OCI-LY1 (cell line): ENCODE data around the gene SPECC1L.

Experiments used
- CTCF ChIP-seq: fragments of 200-600 bp; sonication (generic), shearing (Covaris generic); IDR thresholded peaks from 2 replicates; pipeline ENCODE4 v1.5.1; 2017; ENCODE audit warnings: mild to moderate bottlenecking, antibody characterized with exemption, low read length, moderate library complexity, mixed read lengths
- EZH2 ChIP-seq: fragments of 200-600 bp; sonication (generic), shearing (Covaris generic); IDR thresholded peaks from 2 replicates; pipeline ENCODE4 v1.8.0; 2017; ENCODE audit warnings: borderline replicate concordance, mixed run types, mild to moderate bottlenecking, antibody characterized with exemption, low read length, moderate library complexity, mixed read lengths

DNA sequence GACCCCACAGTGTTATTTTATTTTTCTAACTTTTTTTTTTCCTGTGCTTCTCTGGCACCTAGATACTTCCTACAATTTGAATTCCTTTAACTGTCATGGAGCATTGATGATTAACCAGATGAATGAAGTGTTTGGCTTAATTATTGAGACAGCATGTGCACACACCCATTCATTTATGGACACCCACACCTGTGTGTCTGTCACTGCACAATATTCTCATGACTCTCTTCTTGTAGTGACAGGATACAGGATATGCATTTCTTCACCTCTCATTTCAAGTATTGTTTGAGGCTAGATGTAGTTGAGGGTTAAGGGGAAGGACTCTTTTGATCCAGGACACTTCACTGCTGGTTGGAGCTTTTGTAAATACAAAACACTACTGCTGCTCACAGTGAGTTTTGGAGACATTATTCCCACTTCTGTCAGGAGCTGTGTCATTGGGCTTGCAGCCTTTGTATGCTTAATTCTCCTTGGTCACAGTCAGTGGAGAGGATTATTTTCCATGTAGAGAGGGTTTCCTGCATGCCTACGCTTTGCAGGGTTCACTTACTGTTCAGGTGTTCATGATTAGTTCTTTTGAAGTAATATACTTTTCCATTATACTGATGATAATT is 33.5 kb downstream of the SPECC1L start:
- TF ChIP-seq CTCF (no peak), EZH2 (no peak)
